GM19023 (cell line): ENCODE data around the gene HSFX2.
A peak's percentile ranks its signal among the peaks of the same experiment; 100 is the strongest.
"Not testable (repeated sequence)": the region's sequence is repeated elsewhere in the genome, so short reads cannot be mapped to it uniquely, and the experiment has no call there.

Experiments
- ATAC-seq: cut with Tn5 transposase; IDR thresholded peaks from one replicate; pipeline ENCODE4 v1.9.1; 2021; ENCODE audit warnings: mild to moderate bottlenecking, moderate library complexity; ENCODE audit not compliant: unreplicated experiment

The HSFX2 gene, protein sequence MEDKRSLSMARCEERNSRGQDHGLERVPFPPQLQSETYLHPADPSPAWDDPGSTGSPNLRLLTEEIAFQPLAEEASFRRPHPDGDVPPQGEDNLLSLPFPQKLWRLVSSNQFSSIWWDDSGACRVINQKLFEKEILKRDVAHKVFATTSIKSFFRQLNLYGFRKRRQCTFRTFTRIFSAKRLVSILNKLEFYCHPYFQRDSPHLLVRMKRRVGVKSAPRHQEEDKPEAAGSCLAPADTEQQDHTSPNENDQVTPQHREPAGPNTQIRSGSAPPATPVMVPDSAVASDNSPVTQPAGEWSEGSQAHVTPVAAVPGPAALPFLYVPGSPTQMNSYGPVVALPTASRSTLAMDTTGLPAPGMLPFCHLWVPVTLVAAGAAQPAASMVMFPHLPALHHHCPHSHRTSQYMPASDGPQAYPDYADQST

DNA sequence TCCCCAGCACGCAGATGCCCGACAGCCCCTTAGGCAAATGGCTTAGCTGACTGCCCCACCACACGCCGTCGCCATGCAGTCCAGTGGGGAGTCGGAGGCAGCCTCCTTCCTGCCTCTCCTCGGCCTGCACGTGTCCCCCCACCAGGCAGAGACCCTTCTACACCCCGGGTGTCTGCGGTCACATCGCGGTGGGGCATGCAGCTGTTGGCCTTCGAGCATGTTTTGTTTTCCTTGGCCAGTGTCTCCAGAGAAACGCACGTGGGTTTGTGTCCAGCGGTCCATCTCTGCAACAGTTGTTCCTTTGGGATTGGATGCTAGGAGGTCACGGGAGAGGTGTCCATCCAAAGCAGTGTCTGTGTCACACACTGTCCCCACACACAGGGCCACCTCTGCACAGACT, at the start of gene HSFX2:
Gene HSFX2, minus strand, starts transcription at position 101 of the 400 bp plus-strand sequence. CDS start 614 bp downstream, outside the sequence.
- not testable (repeated sequence) for ATAC-seq

GRCh38 chrX:149643496-149643895, 48.4 kb upstream of the HSFX2 start:
- no peak for ATAC-seq

- ATAC-seq, result no peak
Observed at GRCh38 chrX:149641835-149642234, 46.7 kb upstream of the HSFX2 start.

DNA sequence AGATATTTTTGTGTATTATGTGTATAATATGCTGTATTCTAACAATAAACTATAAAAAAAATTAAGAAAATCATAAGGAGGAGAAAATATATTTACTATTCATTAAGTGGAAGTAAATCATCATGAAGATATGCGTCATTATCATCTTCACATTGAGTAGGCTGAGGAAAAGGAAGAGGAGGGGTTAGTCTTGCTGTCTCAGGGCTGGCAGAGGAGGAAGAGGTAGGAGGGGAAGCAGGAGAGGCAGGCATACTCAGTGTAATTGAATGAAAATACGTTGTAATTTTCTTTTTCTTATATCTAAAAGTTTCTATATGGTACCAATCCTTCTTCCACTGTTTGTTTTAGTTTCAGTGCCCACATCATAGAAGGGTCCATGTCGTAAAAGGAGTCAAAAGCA, 46.3 kb upstream of the HSFX2 start:
- no peak for ATAC-seq

DNA sequence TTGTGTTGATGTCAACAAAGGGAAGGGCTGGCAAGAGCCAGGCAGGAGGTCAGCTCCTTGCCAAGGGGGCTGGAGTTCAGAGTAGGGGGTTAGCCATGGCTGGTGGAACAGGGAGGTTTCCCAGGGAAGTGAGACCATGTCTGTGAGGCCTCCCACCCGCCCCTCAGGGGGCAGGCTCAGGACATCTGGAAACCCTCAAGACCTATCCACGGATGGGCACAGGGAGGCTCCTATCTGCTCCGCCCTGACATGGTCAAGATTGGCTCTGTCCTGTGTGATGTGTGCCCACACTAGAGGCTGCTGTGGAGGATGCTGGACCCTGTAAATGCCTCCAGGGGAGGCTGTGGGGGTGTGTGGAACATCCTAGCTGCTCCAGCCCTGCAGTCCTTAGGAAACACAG, 44.5 kb upstream of the HSFX2 start:
- ATAC-seq, result no peak

DNA sequence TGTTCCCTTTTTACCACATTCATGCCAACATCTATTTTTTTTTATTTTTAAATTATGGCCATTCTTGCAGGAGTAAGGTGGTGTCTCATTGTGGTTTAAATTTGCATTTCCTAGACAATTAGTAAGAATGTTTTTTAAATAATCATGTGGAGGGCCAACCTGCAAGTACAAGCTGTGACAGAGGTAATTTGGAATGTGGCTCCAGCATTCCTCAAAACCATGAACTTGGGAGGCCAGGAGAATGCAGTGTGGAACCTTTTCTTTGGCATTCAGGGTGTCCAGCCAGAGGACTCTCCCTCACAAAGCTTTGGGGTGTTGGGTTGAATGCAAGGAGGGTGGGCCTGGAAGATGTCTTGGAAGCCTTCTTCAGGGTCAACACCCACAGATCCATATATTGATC, 43.7 kb upstream of the HSFX2 start:
- ATAC-seq, result no peak

GRCh38 chrX:149633511-149633910, 38.4 kb upstream of the HSFX2 start:
- ATAC-seq, result no peak

GRCh38 chrX:149631234-149632165, 36.4 kb upstream of the HSFX2 start, which contains the start of gene TMEM185A:
Gene TMEM185A, minus strand, starts transcription at chrX:149631792. Its CDS starts 212 bp downstream, at chrX:149631580.
- ATAC-seq, result peak; percentile 92

DNA sequence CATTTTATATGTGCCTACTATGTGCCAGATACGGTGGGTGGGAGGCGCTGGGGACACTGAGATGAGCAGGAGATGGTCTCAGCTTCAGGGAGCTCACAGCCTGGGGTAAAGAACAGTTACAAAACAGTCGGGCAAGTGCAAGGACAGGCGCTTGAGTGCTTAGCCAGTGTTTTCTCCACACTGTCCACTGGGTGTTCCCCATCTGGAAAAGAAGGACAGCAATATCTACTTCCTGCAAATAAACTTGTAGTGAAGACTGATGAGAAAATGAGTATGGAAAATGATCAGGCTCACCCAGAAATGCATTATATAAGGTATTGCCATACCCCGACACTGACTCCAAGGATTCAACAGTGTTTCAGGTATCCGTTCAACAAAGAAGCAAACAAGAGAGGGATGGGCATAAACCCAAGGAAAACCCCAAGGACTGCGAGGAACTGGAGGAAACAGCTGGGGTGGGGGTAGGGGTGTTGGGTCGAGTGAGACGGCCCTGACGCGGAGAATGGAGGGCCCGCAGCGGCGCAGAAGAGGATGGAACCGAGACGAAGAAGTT, 35.6 kb upstream of the HSFX2 start:
- ATAC-seq, result no peak

DNA sequence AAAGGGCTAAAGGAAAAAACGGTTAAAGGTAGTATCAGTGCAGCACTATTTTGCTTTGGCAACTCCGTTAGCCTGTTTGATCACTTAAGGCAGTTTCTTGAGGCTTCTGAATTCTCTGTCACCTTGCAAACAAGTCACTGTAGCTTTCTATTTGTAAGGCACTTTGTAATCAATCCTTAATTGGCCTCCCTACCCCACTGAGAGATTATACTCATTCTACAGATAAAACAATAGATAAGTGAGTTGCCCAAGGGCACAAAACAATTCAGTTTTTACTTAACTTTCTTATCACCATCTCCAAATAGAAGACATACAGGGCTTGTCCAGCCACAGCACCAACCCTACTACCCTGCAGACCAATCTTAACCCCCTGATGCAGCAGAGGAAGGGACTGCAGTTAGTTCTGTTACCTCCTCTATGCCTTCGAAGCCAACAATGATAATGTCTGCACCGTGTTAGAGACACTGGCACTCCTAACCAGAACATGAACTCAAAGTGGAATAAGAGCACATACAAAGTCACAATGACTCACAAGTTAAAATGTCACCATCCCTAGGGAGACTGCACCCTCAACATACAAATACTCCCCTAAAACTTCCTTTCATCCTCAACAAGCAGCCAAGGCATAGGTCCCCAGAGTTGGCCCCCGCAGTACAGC, 34.7 kb upstream of the HSFX2 start:
- no peak for ATAC-seq

GRCh38 chrX:149628768-149629167, 33.7 kb upstream of the HSFX2 start:
- ATAC-seq, result no peak

DNA sequence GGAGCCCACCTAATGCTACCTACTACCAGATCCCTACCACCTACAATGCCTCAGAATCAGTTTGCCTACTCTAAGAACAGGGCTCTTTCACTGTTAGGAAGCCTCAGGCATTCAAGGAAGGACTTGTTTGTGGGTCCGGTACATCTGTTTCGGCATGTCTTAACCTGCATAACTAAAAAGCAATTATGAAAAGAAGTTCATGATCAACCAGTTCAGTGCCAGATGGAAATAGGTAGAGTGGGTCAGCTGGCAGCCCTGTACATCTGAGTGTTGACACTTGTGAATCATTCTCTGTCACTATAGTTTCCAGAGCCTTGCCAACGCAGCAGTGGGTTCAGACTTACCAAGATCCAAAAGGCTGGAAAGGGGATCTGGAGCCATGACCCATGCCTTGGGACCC, 33.2 kb upstream of the HSFX2 start:
- ATAC-seq, result no peak

DNA sequence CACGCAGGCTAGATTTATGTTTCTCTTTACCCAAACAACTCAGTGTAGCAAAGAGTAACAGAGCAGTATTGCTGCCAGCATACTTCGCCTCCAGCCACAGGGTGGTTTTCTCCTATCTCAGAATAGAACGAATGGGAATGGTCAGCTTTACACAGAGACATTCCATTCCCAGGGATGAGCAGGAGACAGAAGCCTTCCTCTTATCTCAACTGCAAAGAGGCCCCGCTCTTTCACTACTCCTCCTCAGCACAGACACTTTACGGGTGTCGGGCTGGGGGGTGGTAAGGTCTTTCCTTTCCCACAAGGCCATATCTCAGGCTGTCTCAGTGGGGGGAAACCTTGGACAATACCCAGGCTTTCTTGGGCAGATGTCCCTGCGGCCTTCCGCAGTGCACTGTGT, 31.7 kb upstream of the HSFX2 start:
- not testable (repeated sequence) for ATAC-seq

DNA sequence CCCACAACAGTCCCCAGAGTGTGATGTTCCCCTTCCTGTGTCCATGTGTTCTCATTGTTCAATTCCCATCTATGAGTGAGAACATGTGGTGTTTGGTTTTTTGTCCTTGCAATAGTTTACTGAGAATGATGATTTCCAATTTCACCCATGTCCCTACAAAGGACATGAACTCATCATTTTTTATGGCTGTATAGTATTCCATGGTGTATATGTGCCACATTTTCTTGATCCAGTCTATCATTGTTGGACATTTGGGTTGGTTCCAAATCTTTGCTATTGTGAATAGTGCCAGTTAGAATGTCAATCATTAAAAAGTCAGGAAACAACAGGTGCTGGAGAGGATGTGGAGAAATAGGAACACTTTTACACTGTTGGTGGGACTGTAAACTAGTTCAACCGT, 24.5 kb upstream of the HSFX2 start:
- ATAC-seq, result not testable (repeated sequence)

DNA sequence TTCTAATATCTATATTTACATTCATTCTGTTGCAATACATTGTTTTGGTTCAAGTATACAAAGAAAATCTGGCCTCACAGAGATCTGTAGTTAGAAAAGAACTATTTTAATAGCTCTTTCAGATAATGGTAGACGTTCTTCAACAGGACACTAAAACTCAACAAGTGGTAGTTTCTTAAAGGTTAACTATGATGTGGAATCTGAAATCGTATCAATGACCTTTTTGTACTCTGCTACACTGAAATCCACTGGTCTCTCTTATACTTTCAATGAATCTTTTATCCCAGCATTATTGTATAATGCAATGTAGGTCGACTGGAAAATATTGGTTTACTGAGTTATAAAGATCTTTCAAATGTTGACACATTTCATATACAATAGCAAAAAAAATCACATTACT, 23.8 kb upstream of the HSFX2 start:
- no peak for ATAC-seq

GRCh38 chrX:149611623-149612175, 16.6 kb upstream of the HSFX2 start:
- no peak for ATAC-seq

GRCh38 chrX:149610511-149610910, 15.4 kb upstream of the HSFX2 start:
- no peak for ATAC-seq

DNA sequence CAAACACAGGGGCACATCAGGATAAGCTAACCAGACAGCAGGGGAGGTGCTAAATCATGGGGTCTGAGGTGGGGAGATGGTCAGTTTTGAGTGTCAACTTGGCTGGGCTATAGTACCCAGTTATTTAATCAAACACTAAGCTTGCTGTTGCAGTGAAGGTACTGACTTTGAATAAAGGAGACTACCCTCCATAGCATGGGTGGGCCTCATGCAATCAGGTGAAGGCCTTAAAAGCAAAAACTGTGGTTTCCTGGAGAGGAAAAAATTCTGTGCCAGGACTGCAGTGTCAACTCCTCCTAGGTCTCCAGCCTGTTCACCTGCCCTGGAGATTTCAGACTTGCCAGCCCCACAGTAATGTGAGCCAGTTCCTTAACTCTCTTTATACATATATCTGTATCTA, 12.6 kb upstream of the HSFX2 start:
- no peak for ATAC-seq

GRCh38 chrX:149605248-149605885, 10.3 kb upstream of the HSFX2 start:
- ATAC-seq, result not testable (repeated sequence)

DNA sequence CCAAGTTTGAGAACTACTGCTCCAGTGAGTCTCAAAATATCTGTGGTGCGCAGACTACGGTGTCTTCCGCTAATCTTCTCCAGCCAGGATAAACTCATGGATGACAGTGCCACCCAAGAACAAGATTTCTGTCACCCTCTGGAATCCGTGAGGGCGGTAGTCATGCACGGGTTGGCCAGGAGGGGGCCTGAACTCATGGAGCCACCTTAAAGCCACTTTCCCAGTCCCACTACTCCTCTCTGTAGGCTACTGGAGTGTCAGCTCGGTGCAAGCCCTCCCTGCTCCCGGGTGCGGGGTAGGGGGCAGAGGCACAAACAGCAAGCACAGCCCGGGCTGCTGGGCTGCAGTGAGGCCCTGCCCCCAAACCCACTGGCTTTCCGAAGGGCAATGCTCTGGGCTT, 3.5 kb upstream of the HSFX2 start:
- not testable (repeated sequence) for ATAC-seq
